Measurements from ENCODE around the gene ARHGAP6. TPM values are rescaled to one million over a fixed set of nuclear protein-coding genes. Genes with fewer than 3 reads are reported as not detected.
"Not testable (repeated sequence)": the region's sequence is repeated elsewhere in the genome, so short reads cannot be mapped to it uniquely, and the experiment has no call there.

ARHGAP6 gene
- total RNA-seq, 4 donors from 2014 or later, result 2.1 to 30.5 (median 4.9) TPM

DNA sequence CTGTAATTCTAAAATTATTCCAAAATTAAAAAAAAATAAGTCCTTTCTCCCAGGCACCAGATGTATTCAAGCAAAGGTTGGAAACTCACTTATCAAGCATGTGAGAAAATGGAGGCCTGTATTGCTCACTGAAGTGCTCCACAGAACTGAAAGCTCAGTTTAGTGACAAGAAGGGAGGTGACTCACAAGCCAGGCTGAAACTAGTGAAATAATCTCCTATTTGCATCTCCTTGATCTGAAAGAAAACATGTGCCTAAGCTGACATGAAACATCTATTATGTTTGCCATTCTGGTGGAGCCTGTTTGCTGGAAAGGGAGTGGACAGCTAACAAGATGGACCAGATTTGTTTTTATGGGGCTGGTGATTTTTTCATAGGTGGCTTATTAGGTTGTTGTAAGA lies 426.5 kb downstream of the ARHGAP6 start:
- Histone ChIP-seq H3K27ac (no peak overlapping the region), H3K9me3 (no peaks in the 10 kb centered on the region), H3K4me1 (no peaks in the 10 kb centered on the region), H3K36me3 (no peaks in the 10 kb centered on the region), H3K4me3 (no peak overlapping the region), H3K27me3 (no peaks in the 10 kb centered on the region)
- DNase-seq, result no peak
- TF ChIP-seq POLR2A (IDR thresholded peaks at IDR 0.05) (no peak), CTCF (IDR thresholded peaks at IDR 0.05) (no peak)

DNA sequence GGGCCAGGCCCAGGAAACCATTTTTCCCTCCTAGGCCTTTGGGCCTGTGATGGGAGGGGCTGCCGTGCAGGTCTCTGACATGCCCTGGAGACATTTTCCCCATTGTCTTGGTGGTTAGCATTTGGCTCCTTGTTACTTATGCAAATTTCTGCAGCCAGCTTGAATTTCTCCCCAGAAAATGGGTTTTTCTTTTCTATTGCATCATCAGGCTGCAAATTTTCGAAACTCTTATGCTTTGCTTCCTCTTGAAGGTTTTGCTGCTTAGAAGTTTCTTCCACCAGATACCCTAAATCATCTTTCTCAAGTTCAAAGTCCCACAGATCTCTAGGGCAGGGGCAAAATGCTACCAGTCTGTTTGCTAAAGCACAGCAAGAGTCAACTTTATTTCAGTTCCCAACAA lies 430.3 kb downstream of the ARHGAP6 start:
- not testable (repeated sequence) for H3K9me3 ChIP-seq, H3K27me3 ChIP-seq, H3K27ac ChIP-seq, H3K4me1 ChIP-seq, DNase-seq, H3K4me3 ChIP-seq, H3K36me3 ChIP-seq

GRCh38 chrX:11215191-11215921 lies 450.4 kb downstream of the ARHGAP6 start:
- Histone ChIP-seq H3K9me3 (peaks cover 0 to 3% (median 0%) of the 10 kb centered on the region in 4 donors), H3K4me3 (no peak overlapping the region), H3K36me3 (no peaks in the 10 kb centered on the region), H3K4me1 (no peaks in the 10 kb centered on the region), H3K27me3 (no peaks in the 10 kb centered on the region), H3K27ac (no peak overlapping the region)
- DNase-seq, result no peak
- TF ChIP-seq POLR2A (IDR thresholded peaks at IDR 0.05) (no peak), CTCF (IDR thresholded peaks at IDR 0.05) (no peak)

DNA sequence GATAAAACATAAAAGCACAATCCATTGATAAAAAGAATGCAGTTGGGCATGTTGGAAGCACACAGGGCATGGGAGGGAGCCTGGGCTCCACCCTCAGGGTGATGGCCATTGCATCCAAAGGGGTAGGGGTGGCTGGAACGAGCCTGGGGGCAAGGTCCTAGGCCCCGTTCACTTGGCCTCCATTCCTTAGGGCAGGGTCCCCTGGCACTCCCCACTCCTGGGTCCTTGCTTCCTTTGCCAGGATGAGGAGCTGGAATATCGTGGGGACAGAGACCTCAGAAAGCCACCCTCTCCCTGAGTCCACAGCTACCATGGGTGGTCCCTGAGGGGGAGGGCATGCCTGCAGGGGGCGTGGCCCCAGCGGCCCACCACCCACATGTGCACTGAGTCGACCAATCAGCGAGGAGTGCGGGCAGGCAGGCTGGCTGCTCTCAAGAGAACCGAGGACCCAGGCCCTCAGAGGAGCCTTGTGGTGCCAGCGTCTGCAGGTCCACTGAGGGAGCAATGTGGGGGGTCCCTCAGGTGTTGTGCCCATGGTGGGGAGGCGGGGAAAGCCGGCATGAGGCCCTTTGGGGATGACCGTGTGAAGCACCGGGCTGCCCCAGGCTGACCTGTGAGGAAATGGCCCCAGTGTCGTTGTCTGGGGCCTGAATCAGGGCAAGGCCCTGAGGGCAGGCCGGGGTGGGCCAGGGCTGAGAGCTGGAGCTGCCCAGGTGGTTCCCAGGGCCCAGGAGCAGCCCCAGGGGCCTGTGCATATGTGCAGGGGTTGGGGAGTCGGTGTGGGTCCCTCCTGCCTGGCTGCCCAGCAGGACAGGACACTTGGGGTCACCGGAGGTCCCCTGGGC lies 451.2 kb downstream of the ARHGAP6 start:
- no peak for DNase-seq
- no peak for TF ChIP-seq POLR2A (IDR thresholded peaks at IDR 0.05)
- TF ChIP-seq CTCF (IDR thresholded peaks at IDR 0.05), result no peak
- no peak overlapping the region for H3K4me3 ChIP-seq
- H3K4me1 ChIP-seq, result no peaks in the 10 kb centered on the region
- H3K27me3 ChIP-seq, result no peaks in the 10 kb centered on the region
- H3K27ac ChIP-seq, result no peak overlapping the region
- no peaks in the 10 kb centered on the region for H3K36me3 ChIP-seq
- peaks cover 0 to 3% (median 0%) of the 10 kb centered on the region in 4 donors for H3K9me3 ChIP-seq

GRCh38 chrX:11212741-11213140 lies 453.0 kb downstream of the ARHGAP6 start:
- H3K4me1 ChIP-seq, result no peaks in the 10 kb centered on the region

More at GRCh38 chrX:11212741-11213140, 453.0 kb downstream of the ARHGAP6 start:
- Histone ChIP-seq H3K27me3 (no peaks in the 10 kb centered on the region), H3K4me3 (no peak overlapping the region), H3K9me3 (peaks cover 0 to 3% (median 0%) of the 10 kb centered on the region in 4 donors), H3K36me3 (no peaks in the 10 kb centered on the region), H3K27ac (no peak overlapping the region)
- DNase-seq, result no peak
- TF ChIP-seq POLR2A (IDR thresholded peaks at IDR 0.05) (no peak), CTCF (IDR thresholded peaks at IDR 0.05) (no peak)

Data from Peyer's patch (tissue), 4 donors.